ENCODE results near the gene RCOR1. TPM values are rescaled to one million over a fixed set of nuclear protein-coding genes. Genes with fewer than 3 reads are reported as not detected.

RCOR1 gene
- total and polyA plus RNA-seq, 2 donors from 2014 or later, result 4.9 to 17.9 TPM

DNA sequence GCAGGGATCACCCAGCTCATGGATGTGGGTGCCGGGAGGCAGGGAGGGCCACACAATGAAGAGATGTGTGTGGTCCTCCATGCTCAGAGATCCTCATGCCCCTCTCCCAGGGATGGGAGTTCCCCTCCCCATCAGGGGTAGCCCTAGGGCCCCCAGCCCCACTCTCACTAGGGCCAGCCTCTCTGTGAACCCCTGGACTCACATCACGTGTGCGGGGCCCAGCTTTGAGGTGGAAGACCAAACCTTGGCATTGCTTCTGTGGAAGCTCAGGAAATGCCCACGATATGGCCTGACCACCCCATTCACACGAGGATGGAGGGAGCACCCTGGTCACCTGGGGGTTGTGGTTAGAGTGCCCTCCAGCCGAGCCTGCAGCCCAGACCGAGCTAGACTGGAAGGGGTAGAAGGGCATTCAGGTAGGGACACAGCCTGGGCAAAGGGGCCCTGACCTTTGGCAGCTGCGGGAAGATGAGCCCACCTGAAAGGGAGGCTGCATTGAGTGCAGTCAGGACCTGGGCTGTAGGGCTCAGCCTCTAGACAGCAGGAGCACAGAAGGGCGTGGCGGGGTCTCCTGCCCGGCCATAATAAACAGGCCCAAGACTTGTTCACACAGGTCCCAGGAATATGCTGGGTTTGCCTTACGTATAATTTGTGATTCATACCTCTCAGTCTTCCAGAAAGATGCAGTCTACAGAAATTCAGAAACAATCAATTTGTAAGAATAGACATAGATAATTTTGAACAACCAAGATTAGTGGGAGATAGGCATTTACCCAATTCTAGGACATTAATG lies 34.8 kb upstream of the RCOR1 start:
- Histone ChIP-seq H3K4me1 (ENCODE audit: control insufficient read depth in 2 of 3, insufficient read depth in 2 of 3, low read depth in 1 of 3, low read length in 3 of 3) (no peaks in the 10 kb centered on the region), H3K9ac (ENCODE audit: low read length in 3 of 3) (no peak overlapping the region), H3K4me3 (ENCODE audit: low read length in 3 of 3) (no peak overlapping the region), H3K9me3 (ENCODE audit: control insufficient read depth in 2 of 3, insufficient read depth in 1 of 3, low read length in 3 of 3) (no peaks in the 10 kb centered on the region), H3K27ac (ENCODE audit: low read depth in 2 of 2, low read length in 2 of 2) (no peak overlapping the region), H3K27me3 (ENCODE audit: control insufficient read depth, insufficient read depth, low read length) (no peaks in the 10 kb centered on the region), H3K36me3 (ENCODE audit: control insufficient read depth in 2 of 3, insufficient read depth in 3 of 3, low read length in 3 of 3) (no peaks in the 10 kb centered on the region)
- TF ChIP-seq, protein P1, sequence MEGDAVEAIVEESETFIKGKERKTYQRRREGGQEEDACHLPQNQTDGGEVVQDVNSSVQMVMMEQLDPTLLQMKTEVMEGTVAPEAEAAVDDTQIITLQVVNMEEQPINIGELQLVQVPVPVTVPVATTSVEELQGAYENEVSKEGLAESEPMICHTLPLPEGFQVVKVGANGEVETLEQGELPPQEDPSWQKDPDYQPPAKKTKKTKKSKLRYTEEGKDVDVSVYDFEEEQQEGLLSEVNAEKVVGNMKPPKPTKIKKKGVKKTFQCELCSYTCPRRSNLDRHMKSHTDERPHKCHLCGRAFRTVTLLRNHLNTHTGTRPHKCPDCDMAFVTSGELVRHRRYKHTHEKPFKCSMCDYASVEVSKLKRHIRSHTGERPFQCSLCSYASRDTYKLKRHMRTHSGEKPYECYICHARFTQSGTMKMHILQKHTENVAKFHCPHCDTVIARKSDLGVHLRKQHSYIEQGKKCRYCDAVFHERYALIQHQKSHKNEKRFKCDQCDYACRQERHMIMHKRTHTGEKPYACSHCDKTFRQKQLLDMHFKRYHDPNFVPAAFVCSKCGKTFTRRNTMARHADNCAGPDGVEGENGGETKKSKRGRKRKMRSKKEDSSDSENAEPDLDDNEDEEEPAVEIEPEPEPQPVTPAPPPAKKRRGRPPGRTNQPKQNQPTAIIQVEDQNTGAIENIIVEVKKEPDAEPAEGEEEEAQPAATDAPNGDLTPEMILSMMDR (IDR thresholded peaks at IDR 0.05; ENCODE audit: borderline replicate concordance, extremely low read depth, insufficient read depth), result no peak
- FAIRE-seq, result no peak
- intact Hi-C loops (cut with DNase I), result no loop called here
- no peak for DNase-seq

GRCh38 chr14:102558556-102558955 lies 33.9 kb upstream of the RCOR1 start:
- no peak overlapping the region for H3K4me3 ChIP-seq (ENCODE audit: low read length in 3 of 3)
- FAIRE-seq (no peak), DNase-seq (no peak)
- H3K9ac ChIP-seq (ENCODE audit: low read length in 3 of 3), result no peak overlapping the region
- H3K36me3 ChIP-seq (ENCODE audit: control insufficient read depth in 2 of 3, insufficient read depth in 3 of 3, low read length in 3 of 3), result no peaks in the 10 kb centered on the region
- no peaks in the 10 kb centered on the region for H3K27me3 ChIP-seq (ENCODE audit: control insufficient read depth, insufficient read depth, low read length)
- intact Hi-C loops (cut with DNase I), result no loop called here
- H3K4me1 ChIP-seq (ENCODE audit: control insufficient read depth in 2 of 3, insufficient read depth in 2 of 3, low read depth in 1 of 3, low read length in 3 of 3), result no peaks in the 10 kb centered on the region
- TF ChIP-seq, protein P1 (IDR thresholded peaks at IDR 0.05; ENCODE audit: borderline replicate concordance, extremely low read depth, insufficient read depth), result no peak
- H3K9me3 ChIP-seq (ENCODE audit: control insufficient read depth in 2 of 3, insufficient read depth in 1 of 3, low read length in 3 of 3), result no peaks in the 10 kb centered on the region
- H3K27ac ChIP-seq (ENCODE audit: low read depth in 2 of 2, low read length in 2 of 2), result no peak overlapping the region

- no peak for FAIRE-seq
These were observed 31.8 kb upstream of the RCOR1 start for GRCh38 chr14:102560458-102561261.

More at GRCh38 chr14:102560458-102561261, 31.8 kb upstream of the RCOR1 start:
- no peaks in the 10 kb centered on the region for H3K4me1 ChIP-seq (ENCODE audit: control insufficient read depth in 2 of 3, insufficient read depth in 2 of 3, low read depth in 1 of 3, low read length in 3 of 3)
- H3K9me3 ChIP-seq (ENCODE audit: control insufficient read depth in 2 of 3, insufficient read depth in 1 of 3, low read length in 3 of 3), result no peaks in the 10 kb centered on the region
- no peak for DNase-seq
- no peaks in the 10 kb centered on the region for H3K36me3 ChIP-seq (ENCODE audit: control insufficient read depth in 2 of 3, insufficient read depth in 3 of 3, low read length in 3 of 3)
- H3K27me3 ChIP-seq (ENCODE audit: control insufficient read depth, insufficient read depth, low read length), result no peaks in the 10 kb centered on the region
- H3K27ac ChIP-seq (ENCODE audit: low read depth in 2 of 2, low read length in 2 of 2), result no peak overlapping the region
- H3K9ac ChIP-seq (ENCODE audit: low read length in 3 of 3), result no peak overlapping the region
- H3K4me3 ChIP-seq (ENCODE audit: low read length in 3 of 3), result no peak overlapping the region
- TF ChIP-seq, protein P1 (IDR thresholded peaks at IDR 0.05; ENCODE audit: borderline replicate concordance, extremely low read depth, insufficient read depth), result no peak
- intact Hi-C loops (cut with DNase I), result no loop called here

Measured in kidney (tissue), 14 donors.